Middle frontal gyrus (tissue), 1 donor: ENCODE measurements around the gene CFHR2.

Experiments
- DNase-seq: peaks from one replicate; pipeline ENCODE4 v3.0.0-alpha.2; 2015; ENCODE audit warnings: low spot score; ENCODE audit errors: extremely low spot score

Gene CFHR2

GRCh38 chr1:196997423-196997822, 53.9 kb downstream of the CFHR2 start:
- no peak for DNase-seq

- no peak for DNase-seq
Measured at GRCh38 chr1:197001828-197002227, 58.3 kb downstream of the CFHR2 start.

- no peak for DNase-seq
Measured at GRCh38 chr1:197003132-197003531, 59.6 kb downstream of the CFHR2 start.

GRCh38 chr1:197008861-197009260, 65.3 kb downstream of the CFHR2 start:
- no peak for DNase-seq
